CD4-positive, alpha-beta T cell (primary cell): Measurements from ENCODE around the gene CDC40. TPM values are rescaled to one million over a fixed set of nuclear protein-coding genes. Genes with fewer than 3 reads are reported as not detected.

Experiments used
- ATAC-seq: fragments of 200-7000 bp; cut with Tn5 transposase; one replicate; pipeline ENCODE4 v1.10.0; 2022; ENCODE audit warnings: mild to moderate bottlenecking; ENCODE audit not compliant: poor library complexity
- CTCF ChIA-PET: fragments of 350-600 bp; sonication (Branson Sonifier 250); formaldehyde crosslinking; loops from one replicate; lab custom pipeline; 2021; ENCODE audit warnings: antibody characterized with exemption, inconsistent platforms; lab: Charles Lee
- POLR2A ChIA-PET: fragments of 350-600 bp; sonication (Branson Sonifier 250); formaldehyde crosslinking; loops from one replicate; lab custom pipeline; 2021; ENCODE audit warnings: antibody characterized with exemption, inconsistent platforms; lab: Charles Lee
- DNase-seq, 14 experiments: peaks; one replicate each; pipeline ENCODE4 v3.0.0-alpha.2; 2013 to 2020; ENCODE audit warnings: mixed read lengths in 2 of 14
- H3K27ac ChIP-seq, 2 donors: one replicate each; pipeline versions ENCODE4 v1.5.1 to v1.7.0; 2013; ENCODE audit warnings: low read length in 2 of 2, low read depth in 1 of 2, mild to moderate bottlenecking in 1 of 2
- H3K27me3 ChIP-seq, 2 experiments: 1 replicate in 1 of 2; 2 replicates in 1 of 2; pipeline versions ENCODE4 v1.6.1 to v1.7.0; 2013; ENCODE audit warnings: low read length in 2 of 2, control low read depth in 1 of 2, mild to moderate bottlenecking in 1 of 2, moderate library complexity in 1 of 2; ENCODE audit not compliant: insufficient read depth in 2 of 2, control insufficient read depth in 1 of 2
- H3K36me3 ChIP-seq: one replicate; pipeline ENCODE4 v1.6.1; 2013; ENCODE audit warnings: low read length, control low read depth; ENCODE audit not compliant: insufficient read depth
- H3K4me1 ChIP-seq: one replicate; pipeline ENCODE4 v1.6.1; 2013; ENCODE audit warnings: low read length, control low read depth; ENCODE audit not compliant: insufficient read depth
- H3K4me3 ChIP-seq: one replicate; pipeline ENCODE4 v1.5.1; 2013; ENCODE audit warnings: mild to moderate bottlenecking, low read length, moderate library complexity
- H3K9me3 ChIP-seq, 2 experiments: 1 replicate in 1 of 2; 2 replicates in 1 of 2; pipeline versions ENCODE4 v1.6.1 to v1.7.0; 2013; ENCODE audit warnings: low read length in 2 of 2, mild to moderate bottlenecking in 2 of 2, control low read depth in 1 of 2, moderate library complexity in 1 of 2; ENCODE audit not compliant: control insufficient read depth in 1 of 2, insufficient read depth in 1 of 2
- H3K27ac Mint-ChIP-seq: one replicate; pipeline ENCODE4 v1.8.0; 2020; ENCODE audit warnings: mixed read lengths
- H3K27me3 Mint-ChIP-seq: one replicate; pipeline ENCODE4 v1.8.0; 2021; ENCODE audit warnings: mixed read lengths
- H3K36me3 Mint-ChIP-seq: one replicate; pipeline ENCODE4 v1.8.0; 2021; ENCODE audit warnings: low read depth, mixed read lengths
- H3K4me1 Mint-ChIP-seq: one replicate; pipeline ENCODE4 v1.8.0; 2021; ENCODE audit warnings: low read depth, mixed read lengths
- H3K4me3 Mint-ChIP-seq: one replicate; pipeline ENCODE4 v1.8.0; 2020; ENCODE audit warnings: mild to moderate bottlenecking, mixed read lengths
- H3K9me3 Mint-ChIP-seq: one replicate; pipeline ENCODE4 v1.8.0; 2020; ENCODE audit warnings: mixed read lengths
- intact Hi-C, 2 experiments: fragments of 100-400 bp; cut with DNase I in 1 of 2; cut with micrococcal nuclease in 1 of 2; formaldehyde crosslinking; loops; one replicate each; pipeline versions ENCODE4 v1.15.1 to v1.9.0; 2023 to 2025; cut with DNase I, micrococcal nuclease
- total RNA-seq, 174 experiments: library from RNA in 2 of 174; stranded (reverse) in 2 of 174; gene quantifications; one replicate each; pipeline ENCODE4 v1.2.3 and lab custom pipeline; 2021 to 2026
- TF ChIP-seq, protein P1 (sequence below): fragments of 200-600 bp; IDR thresholded peaks from one replicate; pipeline ENCODE4 v1.8.0; 2022; ENCODE audit warnings: antibody characterized with exemption, mild to moderate bottlenecking

The CDC40 gene
- total RNA-seq, 2 experiments from 2014 or later = 26.0 to 29.5 TPM

DNA sequence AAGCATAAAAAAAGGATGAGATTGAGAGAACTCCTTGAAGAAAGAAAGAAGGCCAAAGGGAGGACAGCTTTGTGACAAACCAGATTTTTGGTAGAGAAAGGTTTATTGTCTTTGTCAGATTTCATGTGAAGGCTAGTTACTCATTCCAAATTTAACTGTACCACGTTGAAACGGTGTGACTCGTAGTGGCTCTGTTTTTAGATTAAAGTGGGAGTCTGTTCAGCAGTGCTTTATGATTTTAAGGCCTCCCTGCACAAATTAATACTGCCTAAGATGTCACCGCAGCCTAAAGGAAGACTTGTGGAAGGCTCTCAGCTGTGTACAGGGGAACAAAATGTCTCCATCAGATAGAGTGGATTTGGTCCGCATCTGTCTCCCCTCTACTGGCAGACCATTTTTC is 35.9 kb downstream of the CDC40 start:
- intact Hi-C loops = no loop called here
- no peak overlapping the region for H3K4me3 Mint-ChIP-seq
- Histone ChIP-seq H3K27ac (no peak overlapping the region), H3K36me3 (peaks cover 95% of the 10 kb centered on the region), H3K4me3 (no peak overlapping the region), H3K27me3 (no peaks in the 10 kb centered on the region), H3K4me1 (no peaks in the 10 kb centered on the region), H3K9me3 (no peaks in the 10 kb centered on the region)
- no peaks in the 10 kb centered on the region for H3K27me3 Mint-ChIP-seq
- ChIA-PET POLR2A (interaction anchor here (0.8 to 1.1 kb wide), 2 partner anchors 36 to 139 kb away, joined by 3 to 4 read pairs; partner anchors contain the start of gene CDC40), CTCF (interaction anchor here (1.7 kb wide), 1 partner anchor 10 kb away, joined by 3 read pairs; no protein-coding TSS in a partner anchor)
- no peaks in the 10 kb centered on the region for H3K4me1 Mint-ChIP-seq
- H3K36me3 Mint-ChIP-seq = peaks cover 96% of the 10 kb centered on the region
- TF ChIP-seq, protein P1, sequence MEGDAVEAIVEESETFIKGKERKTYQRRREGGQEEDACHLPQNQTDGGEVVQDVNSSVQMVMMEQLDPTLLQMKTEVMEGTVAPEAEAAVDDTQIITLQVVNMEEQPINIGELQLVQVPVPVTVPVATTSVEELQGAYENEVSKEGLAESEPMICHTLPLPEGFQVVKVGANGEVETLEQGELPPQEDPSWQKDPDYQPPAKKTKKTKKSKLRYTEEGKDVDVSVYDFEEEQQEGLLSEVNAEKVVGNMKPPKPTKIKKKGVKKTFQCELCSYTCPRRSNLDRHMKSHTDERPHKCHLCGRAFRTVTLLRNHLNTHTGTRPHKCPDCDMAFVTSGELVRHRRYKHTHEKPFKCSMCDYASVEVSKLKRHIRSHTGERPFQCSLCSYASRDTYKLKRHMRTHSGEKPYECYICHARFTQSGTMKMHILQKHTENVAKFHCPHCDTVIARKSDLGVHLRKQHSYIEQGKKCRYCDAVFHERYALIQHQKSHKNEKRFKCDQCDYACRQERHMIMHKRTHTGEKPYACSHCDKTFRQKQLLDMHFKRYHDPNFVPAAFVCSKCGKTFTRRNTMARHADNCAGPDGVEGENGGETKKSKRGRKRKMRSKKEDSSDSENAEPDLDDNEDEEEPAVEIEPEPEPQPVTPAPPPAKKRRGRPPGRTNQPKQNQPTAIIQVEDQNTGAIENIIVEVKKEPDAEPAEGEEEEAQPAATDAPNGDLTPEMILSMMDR = no peak
- no peak overlapping the region for H3K27ac Mint-ChIP-seq
- DNase-seq = no peak
- ATAC-seq = no peak
- no peaks in the 10 kb centered on the region for H3K9me3 Mint-ChIP-seq

DNA sequence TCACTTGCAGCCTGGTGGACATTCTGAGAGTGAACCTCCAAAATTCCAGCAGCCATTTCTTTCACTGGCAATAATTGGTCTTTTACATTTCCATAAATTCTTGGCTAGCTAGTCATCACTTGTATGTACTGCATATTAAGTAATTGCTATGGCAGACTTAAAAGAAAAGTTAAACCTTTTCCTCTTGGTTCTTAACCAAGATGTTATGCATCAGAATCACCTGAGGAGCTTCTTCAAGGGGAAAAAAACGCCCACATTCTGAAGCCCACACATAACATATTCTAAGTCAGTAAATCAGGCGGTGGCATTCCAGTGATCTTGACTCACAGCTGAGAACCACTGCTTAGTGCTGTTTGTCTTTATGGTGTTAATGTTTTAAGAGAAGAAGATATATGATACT is 37.0 kb downstream of the CDC40 start:
- H3K36me3 ChIP-seq = peaks cover 93% of the 10 kb centered on the region
- no peaks in the 10 kb centered on the region for H3K27me3 ChIP-seq
- Mint-ChIP-seq H3K4me1 (no peaks in the 10 kb centered on the region), H3K36me3 (peaks cover 95% of the 10 kb centered on the region), H3K9me3 (no peaks in the 10 kb centered on the region), H3K4me3 (no peak overlapping the region), H3K27ac (no peak overlapping the region), H3K27me3 (no peaks in the 10 kb centered on the region)
- no peak for ATAC-seq
- ChIA-PET CTCF (interaction anchor here (1.1 to 1.7 kb wide), 3 partner anchors 11 to 178 kb away, joined by 3 read pairs; no protein-coding TSS in a partner anchor), POLR2A (interaction anchor here (1.5 kb wide), 1 partner anchor 9 kb away, joined by 3 read pairs; no protein-coding TSS in a partner anchor)
- no peaks in the 10 kb centered on the region for H3K9me3 ChIP-seq
- no peaks in the 10 kb centered on the region for H3K4me1 ChIP-seq
- TF ChIP-seq, protein P1 = no peak
- intact Hi-C loops = no loop called here
- H3K27ac ChIP-seq = no peak overlapping the region
- DNase-seq = no peak
- no peak overlapping the region for H3K4me3 ChIP-seq

DNA sequence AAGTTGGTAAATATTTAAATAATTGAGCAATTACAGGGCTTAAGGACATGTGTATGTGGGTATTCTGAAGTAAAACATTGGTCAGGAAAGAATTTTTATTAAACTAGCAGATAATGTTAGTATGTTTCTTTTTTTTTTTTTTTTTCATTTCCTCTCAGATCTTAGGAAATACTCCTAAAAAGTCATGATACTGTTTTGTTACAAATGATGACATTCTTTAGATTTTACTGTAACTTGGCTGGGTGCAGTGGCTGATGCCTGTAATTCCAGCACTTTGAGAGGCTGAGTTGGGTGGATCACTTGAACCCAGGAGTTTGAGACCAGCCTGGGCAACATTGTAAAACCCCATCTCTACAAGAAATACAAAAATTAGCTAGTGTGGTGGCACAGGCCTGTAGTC is 41.5 kb downstream of the CDC40 start:
- DNase-seq (no peak), ATAC-seq (no peak)
- no peaks in the 10 kb centered on the region for H3K27me3 Mint-ChIP-seq
- H3K4me3 Mint-ChIP-seq = no peak overlapping the region
- Histone ChIP-seq H3K4me3 (no peak overlapping the region), H3K36me3 (peaks cover 81% of the 10 kb centered on the region), H3K9me3 (no peaks in the 10 kb centered on the region), H3K27ac (no peak overlapping the region), H3K4me1 (no peaks in the 10 kb centered on the region), H3K27me3 (no peaks in the 10 kb centered on the region)
- intact Hi-C loops = no loop called here
- no peak overlapping the region for H3K27ac Mint-ChIP-seq
- ChIA-PET POLR2A (interaction anchor here (0.6 to 1.0 kb wide), 2 partner anchors 16 to 836 kb away, joined by 4 read pairs; no protein-coding TSS in a partner anchor), CTCF (no interaction called here)
- H3K9me3 Mint-ChIP-seq = no peaks in the 10 kb centered on the region
- H3K36me3 Mint-ChIP-seq = peaks cover 87% of the 10 kb centered on the region
- H3K4me1 Mint-ChIP-seq = no peaks in the 10 kb centered on the region
- TF ChIP-seq, protein P1 = no peak
